ENCODE results near the gene FURIN. TPM values are rescaled to one million over a fixed set of nuclear protein-coding genes. Genes with fewer than 3 reads are reported as not detected.

The FURIN gene
- total and polyA plus RNA-seq, 2 of the 8 experiments (the other 6 are each of a cell fraction or from before 2014, with no cell fraction given) = 15.8 to 32.1 TPM

- TF ChIP-seq, protein P1, sequence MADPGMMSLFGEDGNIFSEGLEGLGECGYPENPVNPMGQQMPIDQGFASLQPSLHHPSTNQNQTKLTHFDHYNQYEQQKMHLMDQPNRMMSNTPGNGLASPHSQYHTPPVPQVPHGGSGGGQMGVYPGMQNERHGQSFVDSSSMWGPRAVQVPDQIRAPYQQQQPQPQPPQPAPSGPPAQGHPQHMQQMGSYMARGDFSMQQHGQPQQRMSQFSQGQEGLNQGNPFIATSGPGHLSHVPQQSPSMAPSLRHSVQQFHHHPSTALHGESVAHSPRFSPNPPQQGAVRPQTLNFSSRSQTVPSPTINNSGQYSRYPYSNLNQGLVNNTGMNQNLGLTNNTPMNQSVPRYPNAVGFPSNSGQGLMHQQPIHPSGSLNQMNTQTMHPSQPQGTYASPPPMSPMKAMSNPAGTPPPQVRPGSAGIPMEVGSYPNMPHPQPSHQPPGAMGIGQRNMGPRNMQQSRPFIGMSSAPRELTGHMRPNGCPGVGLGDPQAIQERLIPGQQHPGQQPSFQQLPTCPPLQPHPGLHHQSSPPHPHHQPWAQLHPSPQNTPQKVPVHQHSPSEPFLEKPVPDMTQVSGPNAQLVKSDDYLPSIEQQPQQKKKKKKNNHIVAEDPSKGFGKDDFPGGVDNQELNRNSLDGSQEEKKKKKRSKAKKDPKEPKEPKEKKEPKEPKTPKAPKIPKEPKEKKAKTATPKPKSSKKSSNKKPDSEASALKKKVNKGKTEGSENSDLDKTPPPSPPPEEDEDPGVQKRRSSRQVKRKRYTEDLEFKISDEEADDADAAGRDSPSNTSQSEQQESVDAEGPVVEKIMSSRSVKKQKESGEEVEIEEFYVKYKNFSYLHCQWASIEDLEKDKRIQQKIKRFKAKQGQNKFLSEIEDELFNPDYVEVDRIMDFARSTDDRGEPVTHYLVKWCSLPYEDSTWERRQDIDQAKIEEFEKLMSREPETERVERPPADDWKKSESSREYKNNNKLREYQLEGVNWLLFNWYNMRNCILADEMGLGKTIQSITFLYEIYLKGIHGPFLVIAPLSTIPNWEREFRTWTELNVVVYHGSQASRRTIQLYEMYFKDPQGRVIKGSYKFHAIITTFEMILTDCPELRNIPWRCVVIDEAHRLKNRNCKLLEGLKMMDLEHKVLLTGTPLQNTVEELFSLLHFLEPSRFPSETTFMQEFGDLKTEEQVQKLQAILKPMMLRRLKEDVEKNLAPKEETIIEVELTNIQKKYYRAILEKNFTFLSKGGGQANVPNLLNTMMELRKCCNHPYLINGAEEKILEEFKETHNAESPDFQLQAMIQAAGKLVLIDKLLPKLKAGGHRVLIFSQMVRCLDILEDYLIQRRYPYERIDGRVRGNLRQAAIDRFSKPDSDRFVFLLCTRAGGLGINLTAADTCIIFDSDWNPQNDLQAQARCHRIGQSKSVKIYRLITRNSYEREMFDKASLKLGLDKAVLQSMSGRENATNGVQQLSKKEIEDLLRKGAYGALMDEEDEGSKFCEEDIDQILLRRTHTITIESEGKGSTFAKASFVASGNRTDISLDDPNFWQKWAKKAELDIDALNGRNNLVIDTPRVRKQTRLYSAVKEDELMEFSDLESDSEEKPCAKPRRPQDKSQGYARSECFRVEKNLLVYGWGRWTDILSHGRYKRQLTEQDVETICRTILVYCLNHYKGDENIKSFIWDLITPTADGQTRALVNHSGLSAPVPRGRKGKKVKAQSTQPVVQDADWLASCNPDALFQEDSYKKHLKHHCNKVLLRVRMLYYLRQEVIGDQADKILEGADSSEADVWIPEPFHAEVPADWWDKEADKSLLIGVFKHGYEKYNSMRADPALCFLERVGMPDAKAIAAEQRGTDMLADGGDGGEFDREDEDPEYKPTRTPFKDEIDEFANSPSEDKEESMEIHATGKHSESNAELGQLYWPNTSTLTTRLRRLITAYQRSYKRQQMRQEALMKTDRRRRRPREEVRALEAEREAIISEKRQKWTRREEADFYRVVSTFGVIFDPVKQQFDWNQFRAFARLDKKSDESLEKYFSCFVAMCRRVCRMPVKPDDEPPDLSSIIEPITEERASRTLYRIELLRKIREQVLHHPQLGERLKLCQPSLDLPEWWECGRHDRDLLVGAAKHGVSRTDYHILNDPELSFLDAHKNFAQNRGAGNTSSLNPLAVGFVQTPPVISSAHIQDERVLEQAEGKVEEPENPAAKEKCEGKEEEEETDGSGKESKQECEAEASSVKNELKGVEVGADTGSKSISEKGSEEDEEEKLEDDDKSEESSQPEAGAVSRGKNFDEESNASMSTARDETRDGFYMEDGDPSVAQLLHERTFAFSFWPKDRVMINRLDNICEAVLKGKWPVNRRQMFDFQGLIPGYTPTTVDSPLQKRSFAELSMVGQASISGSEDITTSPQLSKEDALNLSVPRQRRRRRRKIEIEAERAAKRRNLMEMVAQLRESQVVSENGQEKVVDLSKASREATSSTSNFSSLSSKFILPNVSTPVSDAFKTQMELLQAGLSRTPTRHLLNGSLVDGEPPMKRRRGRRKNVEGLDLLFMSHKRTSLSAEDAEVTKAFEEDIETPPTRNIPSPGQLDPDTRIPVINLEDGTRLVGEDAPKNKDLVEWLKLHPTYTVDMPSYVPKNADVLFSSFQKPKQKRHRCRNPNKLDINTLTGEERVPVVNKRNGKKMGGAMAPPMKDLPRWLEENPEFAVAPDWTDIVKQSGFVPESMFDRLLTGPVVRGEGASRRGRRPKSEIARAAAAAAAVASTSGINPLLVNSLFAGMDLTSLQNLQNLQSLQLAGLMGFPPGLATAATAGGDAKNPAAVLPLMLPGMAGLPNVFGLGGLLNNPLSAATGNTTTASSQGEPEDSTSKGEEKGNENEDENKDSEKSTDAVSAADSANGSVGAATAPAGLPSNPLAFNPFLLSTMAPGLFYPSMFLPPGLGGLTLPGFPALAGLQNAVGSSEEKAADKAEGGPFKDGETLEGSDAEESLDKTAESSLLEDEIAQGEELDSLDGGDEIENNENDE (IDR thresholded peaks at IDR 0.05; ENCODE audit: insufficient replicate concordance, low read length) = no peak
- TF ChIP-seq SP1 (IDR thresholded peaks at IDR 0.05; ENCODE audit: low read depth, low read length) = no peak
- TF ChIP-seq SRF (IDR thresholded peaks at IDR 0.05; ENCODE audit: low read depth, low read length) = no peak
- TF ChIP-seq TCF12 (IDR thresholded peaks at IDR 0.05; ENCODE audit: low read depth, low read length) = no peak
Measured at GRCh38 chr15:90882781-90883525, 14.6 kb downstream of the FURIN start (continued).

All from H1 (cell line).